ENCODE measurements around the gene AMIGO2. TPM values are rescaled to one million over a fixed set of nuclear protein-coding genes. Genes with fewer than 3 reads are reported as not detected.
A peak's percentile ranks its signal among the peaks of the same experiment; 100 is the strongest.

The AMIGO2 gene
- total and polyA plus RNA-seq, 9 of the 15 experiments (the other 6 are each of a cell fraction or from before 2014, with no cell fraction given): 2.0 to 8.3 (median 3.8) TPM

DNA sequence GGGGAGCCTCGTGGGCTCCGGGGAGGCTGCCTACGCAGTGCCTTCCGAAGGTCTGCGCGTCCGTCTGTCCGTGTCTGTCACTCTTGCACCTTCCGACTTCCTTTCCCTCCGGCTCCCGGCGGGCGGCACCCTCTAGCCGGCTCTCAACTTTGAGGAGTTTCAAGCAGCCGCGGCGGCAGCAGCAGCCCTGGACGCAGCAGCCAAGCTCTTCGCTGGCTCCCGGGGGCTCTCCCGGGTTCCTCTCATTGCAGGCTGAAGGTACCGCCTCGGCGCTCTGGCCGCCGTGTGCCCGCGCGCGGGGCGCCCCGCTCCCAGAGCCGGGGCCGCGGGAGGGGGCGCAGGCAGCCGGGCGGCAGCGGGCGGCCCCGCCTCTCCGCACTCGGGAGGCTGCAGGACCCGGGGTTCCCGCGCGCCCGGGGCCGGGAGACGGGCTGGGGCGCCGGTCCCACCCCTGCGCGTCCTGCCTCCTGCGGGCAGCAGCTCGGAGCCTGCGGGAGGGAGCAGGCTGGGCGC is at the start of gene AMIGO2, which contains the start of gene PCED1B (continued):
- TF ChIP-seq CREB3L1 (IDR thresholded peaks at IDR 0.05; ENCODE audit: borderline replicate concordance, low read depth) (peak; percentile 64; the same call in 1 of the 2 replicates), EGR1 (conservative IDR thresholded peaks at IDR 0.05) (0 out of 2 replicates have a peak, but pooled peaks have one; percentile 20), RCOR1 (IDR thresholded peaks at IDR 0.05; ENCODE audit: borderline replicate concordance in 1 of 2, low read depth in 2 of 2, low read length in 2 of 2) (no peak), POU5F1 (IDR thresholded peaks at IDR 0.05; ENCODE audit: borderline replicate concordance, low read depth, low read length, partially characterized antibody) (no peak), CCNT2 (IDR thresholded peaks at IDR 0.05; ENCODE audit: borderline replicate concordance, extremely low read depth, insufficient read length, low read depth, low read length) (peak; percentile 70), ZBTB17 (CRISPR knock-in tag; IDR thresholded peaks at IDR 0.05) (no peak), RB1 (IDR thresholded peaks at IDR 0.05; ENCODE audit: low read depth) (peak; percentile 64), TFAP4 (CRISPR knock-in tag; IDR thresholded peaks at IDR 0.05; ENCODE audit: borderline replicate concordance) (peak; percentile 15; the same call in 1 of the 2 replicates), CXXC5 (CRISPR knock-in tag; IDR thresholded peaks at IDR 0.05) (peak; percentile 68), PHF8 (IDR thresholded peaks at IDR 0.05; ENCODE audit: borderline replicate concordance, low read length) (peak; percentile 31; the same call in 1 of the 2 replicates), ETV1 (tag; conservative IDR thresholded peaks at IDR 0.05; ENCODE audit: low read depth) (0 out of 2 replicates have a peak, but pooled peaks have one; percentile 21), NCOA6 (IDR thresholded peaks at IDR 0.05) (0 out of 2 replicates have a peak, but pooled peaks have one; percentile 32), ZNF23 (CRISPR knock-in tag; IDR thresholded peaks at IDR 0.05) (no peak), MAZ (CRISPR knock-in tag; conservative IDR thresholded peaks at IDR 0.05 in 1 of 2, IDR thresholded peaks at IDR 0.05 in 1 of 2) (peak in 1 of 2 experiments; percentile 33; a peak in 3 of 4 replicates), BRD9 (IDR thresholded peaks at IDR 0.05; ENCODE audit: low read depth, partially characterized antibody) (peak; percentile 73)
- TF ChIP-seq, protein P1, sequence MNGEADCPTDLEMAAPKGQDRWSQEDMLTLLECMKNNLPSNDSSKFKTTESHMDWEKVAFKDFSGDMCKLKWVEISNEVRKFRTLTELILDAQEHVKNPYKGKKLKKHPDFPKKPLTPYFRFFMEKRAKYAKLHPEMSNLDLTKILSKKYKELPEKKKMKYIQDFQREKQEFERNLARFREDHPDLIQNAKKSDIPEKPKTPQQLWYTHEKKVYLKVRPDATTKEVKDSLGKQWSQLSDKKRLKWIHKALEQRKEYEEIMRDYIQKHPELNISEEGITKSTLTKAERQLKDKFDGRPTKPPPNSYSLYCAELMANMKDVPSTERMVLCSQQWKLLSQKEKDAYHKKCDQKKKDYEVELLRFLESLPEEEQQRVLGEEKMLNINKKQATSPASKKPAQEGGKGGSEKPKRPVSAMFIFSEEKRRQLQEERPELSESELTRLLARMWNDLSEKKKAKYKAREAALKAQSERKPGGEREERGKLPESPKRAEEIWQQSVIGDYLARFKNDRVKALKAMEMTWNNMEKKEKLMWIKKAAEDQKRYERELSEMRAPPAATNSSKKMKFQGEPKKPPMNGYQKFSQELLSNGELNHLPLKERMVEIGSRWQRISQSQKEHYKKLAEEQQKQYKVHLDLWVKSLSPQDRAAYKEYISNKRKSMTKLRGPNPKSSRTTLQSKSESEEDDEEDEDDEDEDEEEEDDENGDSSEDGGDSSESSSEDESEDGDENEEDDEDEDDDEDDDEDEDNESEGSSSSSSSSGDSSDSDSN (IDR thresholded peaks at IDR 0.05; ENCODE audit: borderline replicate concordance in 1 of 2, low read depth in 2 of 2, low read length in 2 of 2): peak; percentile 61 to 89; a peak in 3 of 4 replicates
- TF ChIP-seq, protein P2, sequence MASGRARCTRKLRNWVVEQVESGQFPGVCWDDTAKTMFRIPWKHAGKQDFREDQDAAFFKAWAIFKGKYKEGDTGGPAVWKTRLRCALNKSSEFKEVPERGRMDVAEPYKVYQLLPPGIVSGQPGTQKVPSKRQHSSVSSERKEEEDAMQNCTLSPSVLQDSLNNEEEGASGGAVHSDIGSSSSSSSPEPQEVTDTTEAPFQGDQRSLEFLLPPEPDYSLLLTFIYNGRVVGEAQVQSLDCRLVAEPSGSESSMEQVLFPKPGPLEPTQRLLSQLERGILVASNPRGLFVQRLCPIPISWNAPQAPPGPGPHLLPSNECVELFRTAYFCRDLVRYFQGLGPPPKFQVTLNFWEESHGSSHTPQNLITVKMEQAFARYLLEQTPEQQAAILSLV (tag; IDR thresholded peaks at IDR 0.05): no peak
- TF ChIP-seq, protein P3, sequence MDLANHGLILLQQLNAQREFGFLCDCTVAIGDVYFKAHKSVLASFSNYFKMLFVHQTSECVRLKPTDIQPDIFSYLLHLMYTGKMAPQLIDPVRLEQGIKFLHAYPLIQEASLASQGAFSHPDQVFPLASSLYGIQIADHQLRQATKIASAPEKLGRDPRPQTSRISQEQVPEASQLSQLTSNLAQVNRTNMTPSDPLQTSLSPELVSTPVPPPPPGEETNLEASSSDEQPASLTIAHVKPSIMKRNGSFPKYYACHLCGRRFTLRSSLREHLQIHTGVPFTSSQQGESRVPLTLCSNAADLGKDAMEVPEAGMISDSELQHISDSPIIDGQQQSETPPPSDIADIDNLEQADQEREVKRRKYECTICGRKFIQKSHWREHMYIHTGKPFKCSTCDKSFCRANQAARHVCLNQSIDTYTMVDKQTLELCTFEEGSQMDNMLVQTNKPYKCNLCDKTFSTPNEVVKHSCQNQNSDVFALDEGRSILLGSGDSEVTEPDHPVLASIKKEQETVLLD (IDR thresholded peaks at IDR 0.05): peak; percentile 34; the same call in 1 of the 2 replicates
